GM19099 (cell line): ENCODE results near the gene EPG5.

Source experiments
- POLR2A ChIP-seq: IDR thresholded peaks from 3 replicates; pipeline ENCODE4 v1.6.1; 2011; ENCODE audit warnings: low read depth; ENCODE audit not compliant: insufficient read length; ENCODE audit errors: extremely low read depth

EPG5 gene

GRCh38 chr18:45951016-45951714, 16.0 kb downstream of the EPG5 start:
- no peak for TF ChIP-seq POLR2A

- no peak for TF ChIP-seq POLR2A
These were observed 21.5 kb downstream of the EPG5 start for GRCh38 chr18:45945669-45946068.

- no peak for TF ChIP-seq POLR2A
These were observed 26.4 kb downstream of the EPG5 start for GRCh38 chr18:45940724-45941123.

- no peak for TF ChIP-seq POLR2A
These were observed 27.9 kb downstream of the EPG5 start for GRCh38 chr18:45939236-45939635.

GRCh38 chr18:45938488-45938935, 28.6 kb downstream of the EPG5 start:
- no peak for TF ChIP-seq POLR2A

GRCh38 chr18:45935591-45936335, 31.4 kb downstream of the EPG5 start:
- no peak for TF ChIP-seq POLR2A

GRCh38 chr18:45932708-45933107, 34.4 kb downstream of the EPG5 start:
- TF ChIP-seq POLR2A = no peak

GRCh38 chr18:45930963-45931362, 36.2 kb downstream of the EPG5 start:
- no peak for TF ChIP-seq POLR2A

GRCh38 chr18:45926691-45927090, 40.4 kb downstream of the EPG5 start:
- TF ChIP-seq POLR2A = no peak

- TF ChIP-seq POLR2A = no peak
These were observed 41.0 kb downstream of the EPG5 start for GRCh38 chr18:45926085-45926484.

- TF ChIP-seq POLR2A = no peak
These were observed 44.0 kb downstream of the EPG5 start for GRCh38 chr18:45923138-45923537.

- no peak for TF ChIP-seq POLR2A
These were observed 46.8 kb downstream of the EPG5 start for GRCh38 chr18:45920367-45920766.

GRCh38 chr18:45916302-45916701, 50.8 kb downstream of the EPG5 start:
- no peak for TF ChIP-seq POLR2A

GRCh38 chr18:45913276-45913675, 53.9 kb downstream of the EPG5 start:
- TF ChIP-seq POLR2A = no peak

GRCh38 chr18:45910405-45911023, 56.6 kb downstream of the EPG5 start:
- TF ChIP-seq POLR2A = no peak
